ENCODE measurements around the gene GPN2. TPM values are rescaled to one million over a fixed set of nuclear protein-coding genes. Genes with fewer than 3 reads are reported as not detected.

GPN2 gene
- total and polyA plus RNA-seq, 4 donors = 9.5 to 12.7 (median 10.4) TPM

DNA sequence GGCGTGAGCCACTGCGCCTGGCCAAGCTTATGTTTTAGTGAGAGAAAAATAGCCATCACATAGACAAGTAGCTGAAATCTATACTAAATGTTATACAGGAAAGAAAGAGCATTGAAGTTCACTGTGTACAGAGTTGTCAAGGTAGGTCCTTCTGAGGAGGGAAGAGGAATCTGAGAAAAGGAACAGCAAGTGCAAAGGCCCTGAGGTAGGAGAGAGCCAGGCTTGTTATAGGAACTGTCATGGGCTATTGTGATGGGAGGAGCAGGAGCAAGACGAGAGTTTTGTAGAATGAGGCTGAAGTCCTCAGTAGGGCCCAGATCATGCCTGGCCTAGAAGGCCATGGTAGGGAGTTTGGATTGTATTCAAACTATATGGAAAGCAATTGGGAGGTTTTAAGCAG lies 59.0 kb downstream of the GPN2 start:
- Histone ChIP-seq H3K27ac (ENCODE audit: low read depth in 1 of 2, low read length in 2 of 2) (peak overlapping the region; percentile 83 to 93), H3K27me3 (ENCODE audit: control insufficient read depth in 4 of 4, insufficient read depth in 4 of 4, low read length in 3 of 4) (no peaks in the 10 kb centered on the region), H3K9me3 (ENCODE audit: control insufficient read depth in 4 of 4, low read length in 3 of 4) (no peaks in the 10 kb centered on the region), H3K36me3 (ENCODE audit: control insufficient read depth in 4 of 4, insufficient read depth in 3 of 4, low read depth in 1 of 4, low read length in 3 of 4) (peaks cover 3 to 23% (median 16%) of the 10 kb centered on the region in 4 donors), H3K9ac (ENCODE audit: low read depth in 1 of 2, low read length in 2 of 2) (peak overlapping the region in 1 of 2 donors; percentile 48), H3K4me1 (ENCODE audit: control insufficient read depth in 4 of 4, insufficient read depth in 4 of 4, low read length in 3 of 4) (peaks cover 12 to 57% (median 44%) of the 10 kb centered on the region in 4 donors), H3K4me3 (ENCODE audit: low read depth in 1 of 3, low read length in 3 of 3) (no peak overlapping the region)
- no peak for DNase-seq (ENCODE audit: low spot score)
- no peak for TF ChIP-seq SP1 (IDR thresholded peaks at IDR 0.05)
- no peak for TF ChIP-seq EGR1 (IDR thresholded peaks at IDR 0.05; ENCODE audit: low read depth in 2 of 2)
- TF ChIP-seq, protein P1, sequence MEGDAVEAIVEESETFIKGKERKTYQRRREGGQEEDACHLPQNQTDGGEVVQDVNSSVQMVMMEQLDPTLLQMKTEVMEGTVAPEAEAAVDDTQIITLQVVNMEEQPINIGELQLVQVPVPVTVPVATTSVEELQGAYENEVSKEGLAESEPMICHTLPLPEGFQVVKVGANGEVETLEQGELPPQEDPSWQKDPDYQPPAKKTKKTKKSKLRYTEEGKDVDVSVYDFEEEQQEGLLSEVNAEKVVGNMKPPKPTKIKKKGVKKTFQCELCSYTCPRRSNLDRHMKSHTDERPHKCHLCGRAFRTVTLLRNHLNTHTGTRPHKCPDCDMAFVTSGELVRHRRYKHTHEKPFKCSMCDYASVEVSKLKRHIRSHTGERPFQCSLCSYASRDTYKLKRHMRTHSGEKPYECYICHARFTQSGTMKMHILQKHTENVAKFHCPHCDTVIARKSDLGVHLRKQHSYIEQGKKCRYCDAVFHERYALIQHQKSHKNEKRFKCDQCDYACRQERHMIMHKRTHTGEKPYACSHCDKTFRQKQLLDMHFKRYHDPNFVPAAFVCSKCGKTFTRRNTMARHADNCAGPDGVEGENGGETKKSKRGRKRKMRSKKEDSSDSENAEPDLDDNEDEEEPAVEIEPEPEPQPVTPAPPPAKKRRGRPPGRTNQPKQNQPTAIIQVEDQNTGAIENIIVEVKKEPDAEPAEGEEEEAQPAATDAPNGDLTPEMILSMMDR (IDR thresholded peaks at IDR 0.05; ENCODE audit: low read depth, low read length, missing input control) = no peak
- no peak for TF ChIP-seq TAF1 (conservative IDR thresholded peaks at IDR 0.05)
- no peak for TF ChIP-seq JUND (IDR thresholded peaks at IDR 0.05)
- no peak for TF ChIP-seq HNF4A (conservative IDR thresholded peaks at IDR 0.05)
- TF ChIP-seq, protein P2, sequence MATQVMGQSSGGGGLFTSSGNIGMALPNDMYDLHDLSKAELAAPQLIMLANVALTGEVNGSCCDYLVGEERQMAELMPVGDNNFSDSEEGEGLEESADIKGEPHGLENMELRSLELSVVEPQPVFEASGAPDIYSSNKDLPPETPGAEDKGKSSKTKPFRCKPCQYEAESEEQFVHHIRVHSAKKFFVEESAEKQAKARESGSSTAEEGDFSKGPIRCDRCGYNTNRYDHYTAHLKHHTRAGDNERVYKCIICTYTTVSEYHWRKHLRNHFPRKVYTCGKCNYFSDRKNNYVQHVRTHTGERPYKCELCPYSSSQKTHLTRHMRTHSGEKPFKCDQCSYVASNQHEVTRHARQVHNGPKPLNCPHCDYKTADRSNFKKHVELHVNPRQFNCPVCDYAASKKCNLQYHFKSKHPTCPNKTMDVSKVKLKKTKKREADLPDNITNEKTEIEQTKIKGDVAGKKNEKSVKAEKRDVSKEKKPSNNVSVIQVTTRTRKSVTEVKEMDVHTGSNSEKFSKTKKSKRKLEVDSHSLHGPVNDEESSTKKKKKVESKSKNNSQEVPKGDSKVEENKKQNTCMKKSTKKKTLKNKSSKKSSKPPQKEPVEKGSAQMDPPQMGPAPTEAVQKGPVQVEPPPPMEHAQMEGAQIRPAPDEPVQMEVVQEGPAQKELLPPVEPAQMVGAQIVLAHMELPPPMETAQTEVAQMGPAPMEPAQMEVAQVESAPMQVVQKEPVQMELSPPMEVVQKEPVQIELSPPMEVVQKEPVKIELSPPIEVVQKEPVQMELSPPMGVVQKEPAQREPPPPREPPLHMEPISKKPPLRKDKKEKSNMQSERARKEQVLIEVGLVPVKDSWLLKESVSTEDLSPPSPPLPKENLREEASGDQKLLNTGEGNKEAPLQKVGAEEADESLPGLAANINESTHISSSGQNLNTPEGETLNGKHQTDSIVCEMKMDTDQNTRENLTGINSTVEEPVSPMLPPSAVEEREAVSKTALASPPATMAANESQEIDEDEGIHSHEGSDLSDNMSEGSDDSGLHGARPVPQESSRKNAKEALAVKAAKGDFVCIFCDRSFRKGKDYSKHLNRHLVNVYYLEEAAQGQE (IDR thresholded peaks at IDR 0.05) = no peak
- TF ChIP-seq GABPA (IDR thresholded peaks at IDR 0.05 in 1 of 2, conservative IDR thresholded peaks at IDR 0.05 in 1 of 2) = no peak
- TF ChIP-seq RAD21 (IDR thresholded peaks at IDR 0.05) = no peak
- TF ChIP-seq, protein P3, sequence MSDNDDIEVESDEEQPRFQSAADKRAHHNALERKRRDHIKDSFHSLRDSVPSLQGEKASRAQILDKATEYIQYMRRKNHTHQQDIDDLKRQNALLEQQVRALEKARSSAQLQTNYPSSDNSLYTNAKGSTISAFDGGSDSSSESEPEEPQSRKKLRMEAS (IDR thresholded peaks at IDR 0.05) = no peak
- TF ChIP-seq FOXA2 (IDR thresholded peaks at IDR 0.05) = no peak
- TF ChIP-seq NR2F2 (IDR thresholded peaks at IDR 0.05) = no peak
- TF ChIP-seq, protein P4, sequence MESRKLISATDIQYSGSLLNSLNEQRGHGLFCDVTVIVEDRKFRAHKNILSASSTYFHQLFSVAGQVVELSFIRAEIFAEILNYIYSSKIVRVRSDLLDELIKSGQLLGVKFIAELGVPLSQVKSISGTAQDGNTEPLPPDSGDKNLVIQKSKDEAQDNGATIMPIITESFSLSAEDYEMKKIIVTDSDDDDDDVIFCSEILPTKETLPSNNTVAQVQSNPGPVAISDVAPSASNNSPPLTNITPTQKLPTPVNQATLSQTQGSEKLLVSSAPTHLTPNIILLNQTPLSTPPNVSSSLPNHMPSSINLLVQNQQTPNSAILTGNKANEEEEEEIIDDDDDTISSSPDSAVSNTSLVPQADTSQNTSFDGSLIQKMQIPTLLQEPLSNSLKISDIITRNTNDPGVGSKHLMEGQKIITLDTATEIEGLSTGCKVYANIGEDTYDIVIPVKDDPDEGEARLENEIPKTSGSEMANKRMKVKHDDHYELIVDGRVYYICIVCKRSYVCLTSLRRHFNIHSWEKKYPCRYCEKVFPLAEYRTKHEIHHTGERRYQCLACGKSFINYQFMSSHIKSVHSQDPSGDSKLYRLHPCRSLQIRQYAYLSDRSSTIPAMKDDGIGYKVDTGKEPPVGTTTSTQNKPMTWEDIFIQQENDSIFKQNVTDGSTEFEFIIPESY (IDR thresholded peaks at IDR 0.05) = no peak
- TF ChIP-seq YY1 (IDR thresholded peaks at IDR 0.05) = no peak
- no peak for TF ChIP-seq HNF4G (IDR thresholded peaks at IDR 0.05)
- 92% methylated on average over 3 of the region's 3 CpGs for WGBS
